OCI-M1 (cell line): ENCODE measurements around the gene ARPC5.

Source experiments
- DNase-seq: peaks from one replicate; lab custom pipeline; 2025; lab: John Stamatoyannopoulos, UW

Gene ARPC5

DNA sequence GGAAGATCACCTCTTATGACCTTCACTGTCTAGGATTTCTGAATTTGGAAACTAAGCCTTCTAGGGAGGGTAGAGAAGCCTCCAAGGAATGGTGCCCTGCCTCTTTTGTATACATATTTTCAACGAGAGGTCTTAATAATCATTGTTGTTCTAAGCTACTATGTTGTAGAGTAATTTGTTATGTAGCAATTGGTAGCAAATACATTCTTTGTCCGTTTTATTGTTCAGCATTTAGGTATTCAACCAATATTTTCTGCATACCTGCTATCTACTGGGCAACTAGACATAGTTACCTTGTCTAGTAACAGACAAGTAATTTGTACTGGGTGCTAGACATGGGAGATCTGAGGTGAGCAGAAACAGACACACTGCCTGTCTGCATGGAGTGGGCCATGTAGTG is 24.6 kb downstream of the ARPC5 start:
- no peak for DNase-seq

DNA sequence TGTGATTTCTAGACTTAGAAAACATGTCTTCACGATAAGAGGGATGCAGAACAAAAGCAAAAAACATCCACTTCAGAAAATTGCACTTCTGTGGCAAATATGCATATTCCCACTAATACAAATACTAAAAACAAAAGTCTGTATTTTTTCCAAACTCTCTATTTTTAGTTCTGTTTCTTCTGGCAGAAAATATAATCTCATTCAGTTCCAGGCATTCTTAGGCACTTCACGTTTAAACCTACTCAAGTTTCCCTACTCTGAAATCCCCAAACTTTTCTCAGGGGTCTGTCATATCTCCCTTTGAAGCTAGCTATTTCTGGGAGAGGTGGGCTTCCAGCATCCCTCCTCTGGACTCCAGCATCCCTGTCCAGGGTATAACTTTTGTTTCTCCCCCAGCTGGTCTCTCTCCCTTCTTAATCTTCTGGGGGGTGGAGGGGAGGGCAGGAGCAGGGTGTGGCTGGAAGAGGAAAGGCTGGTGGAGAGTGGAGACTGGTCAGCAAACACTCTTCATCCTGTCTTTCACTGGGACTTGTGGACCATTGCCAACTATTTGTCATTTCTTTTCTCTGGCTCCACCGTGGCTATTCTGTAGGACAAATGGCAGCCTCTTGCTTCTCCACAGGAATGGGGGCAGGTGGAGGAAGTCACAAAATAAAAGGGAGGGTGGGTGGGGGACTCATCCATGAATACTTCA is 25.7 kb downstream of the ARPC5 start:
- DNase-seq, result no peak

DNA sequence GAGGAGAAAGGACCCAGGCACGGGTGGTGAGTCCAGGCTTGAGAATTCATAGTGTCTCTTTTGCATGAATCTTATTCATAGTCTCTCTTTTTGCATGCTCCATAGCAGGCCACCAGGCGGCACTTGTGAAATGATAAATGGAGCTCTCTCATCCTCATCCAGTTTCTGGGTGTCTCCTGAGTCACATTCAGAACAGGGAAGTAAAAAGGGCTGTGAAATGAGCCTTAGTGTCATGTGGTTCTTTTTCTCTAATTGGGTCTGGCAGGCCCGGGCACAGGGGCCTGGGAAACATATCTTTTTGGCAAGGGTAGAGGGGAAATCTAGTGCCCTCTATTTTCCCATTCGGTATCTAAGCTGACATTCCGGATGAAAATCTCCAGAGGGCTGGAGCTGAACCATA is 26.3 kb downstream of the ARPC5 start:
- peak; percentile 91 for DNase-seq

DNA sequence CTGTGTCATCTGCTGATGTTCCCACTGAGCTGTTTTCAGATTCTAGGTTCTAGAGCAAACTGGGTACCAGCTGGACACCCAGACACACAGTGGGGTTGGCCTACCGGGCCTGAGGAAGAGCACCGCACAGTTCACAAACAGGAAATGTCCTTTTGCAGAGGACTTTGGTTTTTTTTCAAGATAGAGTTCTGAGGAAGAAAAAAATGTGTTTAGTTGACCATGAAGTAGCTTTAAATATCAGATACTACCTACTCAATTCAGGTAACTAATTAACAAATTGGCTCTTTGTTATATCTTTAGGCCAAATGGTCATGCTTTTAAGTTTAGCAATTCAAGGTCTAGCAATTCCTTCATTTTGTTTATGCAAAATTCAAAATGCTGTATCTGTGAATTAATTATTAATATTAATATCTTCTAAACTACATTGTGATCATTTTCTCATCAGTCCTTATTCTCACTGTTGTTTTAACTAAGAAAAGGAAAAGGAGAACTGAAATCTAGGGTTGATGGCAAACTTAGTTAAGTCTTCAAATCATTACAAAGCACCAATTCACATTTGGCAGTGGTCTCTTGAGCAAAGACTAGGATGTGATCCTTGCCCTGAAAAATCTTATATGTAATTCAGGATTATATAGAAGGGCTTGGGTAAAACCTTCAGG is 28.1 kb downstream of the ARPC5 start:
- DNase-seq, result no peak

DNA sequence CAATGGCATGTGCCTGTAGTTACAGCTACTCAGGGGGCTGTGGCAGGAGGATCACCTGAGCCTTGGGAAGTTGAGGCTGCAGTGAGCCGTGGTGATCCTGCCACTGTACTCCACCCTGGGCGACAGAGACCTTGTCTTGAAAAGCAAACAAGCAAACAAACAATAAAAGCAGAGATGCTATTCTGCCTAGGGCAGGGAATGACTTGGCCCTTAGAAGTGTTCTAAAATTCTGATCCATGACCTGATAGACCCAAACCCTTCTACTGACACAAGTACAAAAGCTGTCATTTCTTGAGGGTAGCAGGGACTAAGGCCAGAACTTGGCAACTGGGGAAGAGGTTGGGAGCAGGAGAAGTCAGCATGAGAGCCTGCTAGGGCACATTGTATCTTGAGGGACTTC is 29.7 kb downstream of the ARPC5 start:
- no peak for DNase-seq

DNA sequence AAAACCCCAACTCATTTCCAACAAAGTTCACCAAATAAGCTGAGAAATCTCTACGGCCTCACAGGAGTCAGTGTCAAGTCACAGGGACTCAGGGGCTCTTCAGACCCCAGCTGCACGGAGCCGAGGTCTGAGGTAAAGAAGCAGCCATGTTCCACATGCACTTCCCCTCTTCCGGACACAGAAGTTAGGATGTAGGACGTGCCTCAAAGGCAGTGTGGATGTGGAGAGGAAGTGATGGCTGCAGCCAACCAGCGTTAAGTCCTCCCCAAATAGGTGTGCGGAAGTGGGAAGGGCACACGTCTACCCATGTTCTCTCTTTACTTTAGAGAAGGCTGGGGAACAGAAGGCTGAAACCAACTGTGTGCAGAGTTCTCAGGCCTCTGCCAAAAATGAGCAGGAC is 30.8 kb downstream of the ARPC5 start:
- no peak for DNase-seq

DNA sequence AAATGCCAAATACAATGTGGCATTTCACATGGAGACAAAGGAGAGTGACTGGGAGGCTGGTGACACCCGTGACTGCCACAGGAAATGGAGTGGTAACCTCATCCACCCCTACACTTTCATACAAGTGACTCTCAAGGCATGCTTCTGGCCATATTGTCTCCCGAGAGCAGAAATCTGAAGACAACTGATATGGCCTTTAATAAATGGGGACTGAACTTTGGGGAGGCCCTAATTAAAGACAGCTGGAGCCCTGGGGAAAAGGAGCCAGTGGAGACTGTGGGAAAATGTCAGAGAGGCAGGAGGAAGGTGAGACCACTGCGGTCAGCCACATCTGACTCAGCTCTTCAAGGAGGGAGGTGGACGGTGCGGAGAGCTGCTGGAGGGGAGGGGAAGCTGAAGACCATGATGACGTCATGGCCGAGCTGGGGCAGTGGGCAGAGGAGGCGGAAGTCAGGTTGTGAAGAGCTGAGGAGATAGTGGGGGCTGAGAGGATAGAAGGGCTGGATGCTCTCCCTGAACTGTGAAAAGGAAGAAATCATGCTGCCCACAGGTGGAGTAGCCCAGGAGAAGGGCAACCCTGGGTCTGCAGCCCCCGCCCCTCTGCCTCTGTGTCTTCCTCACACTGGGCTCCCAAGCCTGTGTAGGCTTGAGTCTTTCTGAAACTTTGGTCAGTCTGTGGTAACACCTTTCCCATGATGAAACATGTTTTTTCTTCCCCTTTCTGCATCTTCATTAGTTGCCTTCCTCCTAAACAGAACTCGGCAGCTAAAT is 31.4 kb downstream of the ARPC5 start:
- DNase-seq, result peak; percentile 86

DNA sequence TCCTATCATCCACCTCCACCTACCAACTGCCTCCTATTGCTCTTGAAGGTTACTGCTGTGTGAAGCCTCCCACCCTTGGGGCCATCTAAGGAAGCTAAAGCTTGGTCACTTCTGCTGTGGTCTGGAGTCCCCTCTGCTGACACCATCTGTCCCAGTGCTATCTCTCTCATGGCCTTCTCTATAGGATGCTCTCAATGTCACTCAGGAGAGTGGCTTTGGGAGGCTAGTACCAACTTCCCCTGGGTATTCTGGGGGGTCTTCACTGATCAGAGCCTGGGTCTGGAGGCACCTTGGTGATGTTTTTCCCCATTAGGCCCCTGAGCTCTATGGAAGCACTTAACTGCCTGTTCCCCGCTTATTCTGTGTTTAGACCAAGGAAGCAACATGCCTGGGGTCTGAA is 33.1 kb downstream of the ARPC5 start:
- DNase-seq, result no peak

DNA sequence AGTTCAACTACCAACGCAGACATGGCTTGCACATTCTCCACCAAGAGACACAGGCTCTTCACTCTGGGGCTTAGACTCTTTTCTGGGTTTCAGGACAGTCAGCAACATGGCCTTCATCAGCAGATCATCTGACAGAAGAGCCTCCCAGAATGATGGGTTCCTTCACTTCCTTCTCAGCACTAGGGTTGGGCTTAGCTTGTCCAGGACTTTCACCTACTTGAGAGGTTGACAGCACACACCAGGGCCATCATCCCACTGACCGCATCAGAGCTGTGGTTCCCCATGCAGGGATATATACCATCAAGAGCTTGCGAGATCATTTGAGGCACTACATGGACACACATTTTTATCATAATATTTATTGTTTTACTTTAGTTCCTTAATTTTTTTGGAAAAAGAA is 34.9 kb downstream of the ARPC5 start:
- DNase-seq, result no peak

DNA sequence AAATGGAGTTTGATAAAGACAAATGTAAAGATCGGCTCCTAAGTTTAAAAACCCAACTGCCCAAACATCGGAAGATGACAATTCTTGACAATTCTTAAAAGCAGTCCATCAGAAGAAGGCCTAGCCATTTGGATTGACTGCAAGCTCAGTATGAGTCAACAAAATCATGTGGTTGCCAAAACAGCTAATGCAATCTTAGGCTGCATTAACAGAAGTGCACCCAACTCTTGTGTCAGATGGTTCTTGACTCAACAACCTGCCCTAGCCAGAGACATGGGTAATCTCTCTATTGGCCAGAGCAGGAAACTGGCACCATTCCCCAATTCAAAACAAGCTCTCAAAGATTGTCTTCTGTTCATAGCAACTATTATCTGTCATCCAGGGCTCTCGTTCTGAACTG is 35.4 kb downstream of the ARPC5 start:
- DNase-seq, result peak; percentile 33

DNA sequence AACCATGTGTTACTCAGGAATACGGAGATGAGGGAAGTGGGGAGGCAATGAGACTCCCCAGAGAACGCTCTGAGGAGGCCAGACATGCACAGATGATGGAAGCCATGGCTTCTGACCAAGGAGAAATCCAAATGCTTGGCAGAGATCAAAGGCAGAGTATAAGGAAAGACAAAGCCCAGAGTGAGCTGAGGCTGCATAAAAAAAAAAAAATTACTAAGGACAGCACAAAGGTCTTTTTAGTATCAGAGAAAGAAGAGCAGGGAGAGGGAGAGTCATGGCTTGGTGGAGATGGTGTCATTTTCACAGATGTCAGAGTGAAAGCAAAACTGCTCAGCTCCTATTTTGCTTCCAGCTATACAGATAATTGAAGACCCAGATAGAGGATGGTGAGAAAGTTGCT is 37.2 kb downstream of the ARPC5 start:
- peak; percentile 56 for DNase-seq

DNA sequence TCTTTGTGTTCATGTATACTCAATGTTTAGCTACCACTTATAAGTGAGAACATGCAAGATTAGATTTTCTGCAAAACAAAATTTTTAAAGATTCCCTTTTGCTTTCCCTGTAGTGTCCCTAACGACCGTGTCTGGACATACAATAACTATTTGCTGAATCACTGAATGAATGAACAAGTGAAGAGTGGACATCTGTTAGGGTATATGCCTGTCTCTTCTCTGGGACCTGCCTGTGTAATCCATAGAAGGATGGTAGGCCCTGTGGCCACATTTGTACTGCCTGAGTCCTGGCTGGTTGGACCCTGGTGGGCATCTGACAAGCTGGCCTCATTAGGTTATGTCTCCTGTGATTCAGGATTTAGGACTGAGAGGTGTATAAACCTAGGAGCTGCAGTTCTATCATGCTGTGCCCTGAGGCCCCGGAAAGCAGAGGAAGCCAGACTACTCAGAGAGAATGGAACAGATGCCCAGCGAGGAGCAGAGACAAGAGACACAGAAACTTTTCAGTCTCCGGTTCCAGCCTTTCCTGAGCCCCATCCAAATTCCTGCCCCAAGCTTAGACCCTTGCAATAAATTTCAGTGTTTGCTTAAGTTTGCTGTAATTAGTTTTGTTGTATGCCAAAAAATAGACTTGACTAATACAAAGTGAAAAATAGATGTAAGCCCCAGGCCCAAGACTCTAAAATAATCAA is 37.8 kb downstream of the ARPC5 start:
- DNase-seq, result no peak

DNA sequence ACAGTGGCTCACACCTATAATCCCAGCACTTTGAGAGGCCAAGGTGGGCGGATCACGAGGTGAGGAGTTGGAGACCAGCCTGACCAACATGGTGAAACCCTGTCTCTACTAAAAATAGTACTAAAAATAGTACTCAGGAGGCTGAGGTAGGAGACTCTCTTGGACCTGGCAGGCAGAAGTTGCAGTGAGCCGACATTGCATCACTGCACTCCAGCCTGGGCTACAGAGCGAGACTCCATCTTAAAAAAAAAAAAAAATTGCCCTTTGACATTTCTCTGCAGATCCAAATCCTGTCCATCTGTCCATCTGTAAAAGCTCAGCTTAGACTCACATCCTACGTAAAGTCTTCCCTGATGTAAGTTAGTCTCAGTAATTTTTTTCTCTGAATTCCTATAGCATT is 39.1 kb downstream of the ARPC5 start:
- no peak for DNase-seq

DNA sequence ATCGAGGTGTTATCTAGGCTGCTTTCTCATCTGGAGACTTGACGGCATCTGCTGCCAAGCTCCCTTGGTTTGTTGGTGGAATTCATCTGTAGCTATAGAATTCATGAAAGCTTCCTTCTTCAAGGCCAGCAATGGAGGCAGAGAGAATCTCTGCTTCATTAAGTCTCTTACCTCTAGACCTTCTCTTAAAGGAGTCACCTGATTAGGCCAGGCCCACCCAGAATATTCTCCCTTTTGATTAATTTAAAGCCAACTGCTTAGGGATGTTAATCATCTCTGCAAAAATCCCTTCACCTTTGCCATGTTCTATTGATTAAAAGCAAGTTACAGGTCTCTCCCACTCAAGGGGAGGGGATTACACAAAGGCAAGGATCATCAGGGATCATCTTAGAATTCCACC is 40.0 kb downstream of the ARPC5 start:
- DNase-seq, result no peak

DNA sequence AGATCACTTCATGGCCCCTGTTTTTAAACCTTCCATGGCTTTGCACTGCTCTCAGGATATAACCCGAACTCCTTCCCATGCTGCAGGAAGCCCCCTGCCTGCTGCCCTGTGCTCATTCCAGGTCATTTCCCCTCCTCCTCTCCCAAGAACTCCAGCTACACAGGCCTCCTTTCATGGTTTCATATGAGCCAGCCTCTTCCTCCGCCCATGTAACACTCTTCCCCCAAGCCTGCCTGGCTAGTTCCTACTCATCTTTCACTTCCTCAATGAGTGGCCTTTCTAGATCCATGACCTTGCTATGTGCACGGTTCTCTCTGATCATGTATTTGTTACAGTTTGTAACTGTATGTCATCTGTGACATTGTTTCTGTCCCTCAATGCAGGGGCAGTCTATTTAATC is 42.2 kb downstream of the ARPC5 start:
- DNase-seq, result peak; percentile 36

DNA sequence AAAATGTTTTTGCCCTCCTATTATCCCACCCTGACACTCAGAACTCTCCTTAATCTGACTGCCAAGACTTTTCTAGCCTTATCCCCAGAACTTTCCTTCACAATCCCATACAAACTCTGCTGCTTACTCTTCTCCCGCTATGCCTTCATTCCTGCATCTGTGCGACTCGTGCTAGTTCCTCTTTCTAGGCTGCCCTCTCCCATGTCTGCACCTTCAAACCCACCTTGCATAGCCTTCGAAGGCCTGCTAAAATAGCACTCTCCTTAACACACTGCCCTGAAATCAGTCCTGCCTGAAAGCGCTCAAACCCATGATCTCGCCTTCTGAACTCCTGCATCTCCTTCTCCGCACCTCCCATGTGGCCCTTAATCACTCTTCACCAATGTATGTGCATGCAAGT is 42.9 kb downstream of the ARPC5 start:
- DNase-seq, result no peak

DNA sequence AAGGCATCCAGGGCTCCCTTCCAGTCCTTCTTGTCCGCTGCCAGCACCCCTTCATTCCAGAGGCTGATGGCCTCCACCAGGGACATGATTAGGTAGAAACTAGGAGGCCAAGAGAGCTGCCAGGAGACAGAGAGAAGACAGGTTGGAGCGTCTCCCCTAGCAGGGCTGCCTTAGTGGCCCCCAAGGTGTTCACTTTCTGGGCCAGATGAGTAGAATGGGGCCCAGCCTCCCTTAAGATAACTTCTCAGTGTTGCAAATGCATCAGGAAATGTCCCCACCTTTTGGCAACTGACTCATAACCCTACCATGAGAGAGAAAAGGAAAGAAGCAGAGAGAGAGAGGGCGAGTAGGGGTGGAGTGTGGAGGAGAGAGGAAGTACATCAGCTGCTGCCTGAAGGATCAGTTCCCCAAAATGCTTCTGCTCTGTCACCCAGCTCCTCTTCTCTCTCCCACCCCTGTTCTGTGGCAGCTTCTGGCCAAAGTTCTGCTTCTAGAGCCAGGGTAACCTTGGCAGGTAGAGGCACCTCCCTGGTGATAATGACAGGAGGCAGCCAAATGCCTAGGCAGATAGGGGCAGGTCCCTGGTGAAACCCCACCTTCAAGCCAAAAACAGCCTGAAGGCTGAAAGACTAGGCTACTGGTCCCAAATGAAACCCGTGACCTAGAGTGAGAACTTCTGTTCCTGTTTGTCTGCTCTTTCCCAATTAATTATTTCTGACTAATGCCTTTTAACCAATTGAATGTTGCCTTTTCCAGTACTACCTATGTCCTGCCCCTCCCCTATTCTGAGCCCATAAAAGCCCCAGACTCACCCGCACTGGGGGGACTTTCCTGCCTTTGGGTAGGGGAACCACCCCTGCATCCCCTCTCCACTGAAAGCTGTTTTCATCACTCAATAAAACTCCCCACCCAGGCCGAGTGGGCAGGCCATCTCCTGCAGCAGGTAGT is 45.1 kb downstream of the ARPC5 start, which contains the start of gene NCF2:
TSS of gene NCF2 (minus strand) at position 216 of the 948 bp plus-strand sequence. CDS start at position 86, 130 bp downstream.
- DNase-seq, result peak; percentile 85

DNA sequence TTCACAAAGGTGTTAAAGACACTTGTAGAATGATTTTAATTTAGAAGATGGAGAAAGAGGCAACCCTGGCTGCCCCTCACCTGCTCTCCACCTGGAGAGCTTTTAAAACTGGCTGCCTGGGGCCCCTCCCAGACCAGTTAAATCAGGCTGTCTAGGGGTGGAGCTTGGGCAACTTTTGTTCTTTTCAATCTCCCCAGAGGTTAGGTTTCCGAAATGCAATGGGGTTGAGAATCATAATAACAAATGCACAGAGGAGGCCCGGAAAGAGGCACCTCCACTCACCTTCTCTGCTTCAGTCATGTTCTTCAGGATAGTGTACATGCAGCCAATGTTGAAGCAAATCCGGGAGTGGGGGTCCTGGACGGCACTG is 45.7 kb downstream of the ARPC5 start:
- DNase-seq, result no peak

DNA sequence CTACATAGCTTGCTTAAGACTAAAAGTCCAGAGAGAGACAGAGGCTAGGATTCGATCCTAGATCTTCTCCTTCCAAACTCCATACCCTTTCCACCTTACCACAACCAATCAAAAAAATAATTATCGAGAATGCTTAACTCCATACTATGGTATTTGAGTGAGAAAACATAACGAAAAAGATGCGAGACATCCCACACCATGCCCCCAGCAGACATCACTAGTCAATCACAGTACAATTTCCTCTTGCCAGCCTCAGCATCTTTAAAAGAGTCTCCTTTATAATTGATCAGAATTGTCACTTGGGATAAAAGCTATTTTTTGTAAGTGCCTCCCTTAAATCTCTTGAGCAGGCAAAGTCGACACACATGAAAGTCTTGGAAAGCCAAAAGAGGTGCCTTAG is 46.2 kb downstream of the ARPC5 start:
- no peak for DNase-seq

DNA sequence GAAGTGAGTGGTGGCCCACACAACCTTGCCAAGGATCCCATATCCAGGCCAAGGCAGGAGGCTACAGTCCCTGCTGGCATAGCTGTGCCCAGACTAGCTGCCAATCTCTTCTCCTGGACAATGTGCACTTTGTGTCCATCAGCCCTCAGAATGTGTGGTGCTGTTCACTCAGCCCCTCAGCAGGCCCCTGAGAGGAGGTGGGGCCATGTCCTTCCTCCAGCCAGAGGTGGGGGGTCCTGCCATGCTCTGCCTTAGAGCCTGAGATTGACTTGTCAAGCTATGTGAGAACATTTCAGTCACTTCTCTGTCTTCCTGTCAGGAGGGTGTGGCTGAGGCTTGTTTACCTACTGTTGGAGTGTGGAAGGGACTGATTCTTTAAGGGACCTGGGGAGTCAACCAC is 46.8 kb downstream of the ARPC5 start:
- DNase-seq, result no peak

DNA sequence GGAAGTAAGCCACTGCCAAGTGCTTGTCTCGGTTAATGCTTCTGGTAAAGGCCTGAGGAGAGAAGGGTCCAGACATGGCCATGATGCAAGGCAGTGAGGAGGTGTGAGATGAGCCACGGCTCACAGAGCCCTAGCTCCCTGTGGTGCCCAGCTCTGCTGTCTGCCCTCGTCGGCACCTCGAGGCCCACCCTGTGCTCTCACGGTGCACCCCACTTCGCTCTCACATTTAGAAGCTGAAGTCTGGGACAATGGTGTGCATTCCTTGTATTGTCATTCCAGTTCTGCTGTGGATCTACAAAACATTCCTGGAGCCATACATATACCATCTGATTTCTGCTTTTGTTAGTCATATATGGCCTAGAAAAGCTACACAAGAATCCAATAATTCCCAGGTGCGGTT is 48.7 kb downstream of the ARPC5 start:
- no peak for DNase-seq
